Activated naive CD4-positive, alpha-beta T cell treated with anti-CD3 and anti-CD28 coated beads, Interleukin-2, amount 50 U/mL, for 24 hours (primary cell): Measurements from ENCODE around the gene CCDC3.
"Not testable (repeated sequence)": the region's sequence is repeated elsewhere in the genome, so short reads cannot be mapped to it uniquely, and the experiment has no call there.

Source experiments
- H3K27ac Mint-ChIP-seq: one replicate; pipeline ENCODE4 v1.8.0; 2021; ENCODE audit warnings: mild to moderate bottlenecking, mixed read lengths
- H3K27me3 Mint-ChIP-seq: one replicate; pipeline ENCODE4 v1.8.0; 2021; ENCODE audit warnings: mixed read lengths
- H3K36me3 Mint-ChIP-seq: one replicate; pipeline ENCODE4 v1.8.0; 2021; ENCODE audit warnings: mixed read lengths
- H3K4me1 Mint-ChIP-seq: one replicate; pipeline ENCODE4 v1.8.0; 2021; ENCODE audit warnings: mixed read lengths
- H3K4me3 Mint-ChIP-seq: one replicate; pipeline ENCODE4 v1.8.0; 2021; ENCODE audit warnings: mild to moderate bottlenecking, mixed read lengths
- H3K9me3 Mint-ChIP-seq: one replicate; pipeline ENCODE4 v1.8.0; 2021; ENCODE audit warnings: mixed read lengths

The CCDC3 gene

DNA sequence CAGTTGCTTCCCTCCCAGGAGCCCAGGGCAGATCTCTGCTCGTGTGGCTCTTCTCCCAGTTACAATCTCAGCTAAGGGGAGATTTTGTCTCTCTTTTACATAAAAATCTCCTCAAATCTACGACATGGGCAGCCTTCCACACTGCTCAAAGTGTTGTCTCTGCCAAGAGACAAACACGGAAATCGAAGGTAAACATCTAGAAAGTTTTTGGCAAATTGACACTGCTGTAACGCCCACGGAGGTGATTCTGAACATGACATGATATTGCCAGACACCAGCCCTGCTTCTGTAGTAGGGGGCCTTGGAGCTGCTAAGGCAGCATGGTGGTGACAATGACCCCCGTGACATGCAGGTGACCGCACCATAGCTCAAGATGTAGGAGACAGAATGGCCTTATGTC is 128.3 kb downstream of the CCDC3 start:
- Mint-ChIP-seq H3K36me3 (no peaks in the 10 kb centered on the region), H3K27me3 (no peaks in the 10 kb centered on the region), H3K4me3 (no peak overlapping the region), H3K27ac (no peak overlapping the region), H3K4me1 (no peaks in the 10 kb centered on the region), H3K9me3 (no peaks in the 10 kb centered on the region)

- H3K4me3 Mint-ChIP-seq = no peak overlapping the region
- no peaks in the 10 kb centered on the region for H3K27me3 Mint-ChIP-seq
- H3K36me3 Mint-ChIP-seq = no peaks in the 10 kb centered on the region
- H3K9me3 Mint-ChIP-seq = no peaks in the 10 kb centered on the region
- no peaks in the 10 kb centered on the region for H3K4me1 Mint-ChIP-seq
- H3K27ac Mint-ChIP-seq = no peak overlapping the region
Observed at GRCh38 chr10:12872577-12872976, 128.9 kb downstream of the CCDC3 start.

DNA sequence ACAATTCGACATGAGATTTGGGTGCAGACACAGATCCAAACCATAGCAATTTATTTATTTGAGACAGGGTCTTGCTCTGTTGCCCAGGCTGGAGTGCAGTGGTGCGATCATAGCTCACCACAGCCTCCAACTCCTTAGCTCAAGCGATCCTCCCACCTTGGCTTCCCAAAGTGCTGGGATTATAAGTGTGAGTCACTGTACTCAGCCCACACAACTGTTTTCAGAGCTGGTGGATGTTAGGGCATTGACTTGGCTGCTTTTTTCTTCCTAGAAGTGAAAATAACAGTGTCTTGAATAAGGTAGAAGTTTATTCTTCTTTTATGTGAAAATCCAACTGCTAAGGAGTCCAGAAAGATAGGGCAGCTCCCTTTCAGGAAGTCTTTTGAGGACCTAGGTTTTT is 132.1 kb downstream of the CCDC3 start:
- Mint-ChIP-seq H3K4me1 (no peaks in the 10 kb centered on the region), H3K36me3 (no peaks in the 10 kb centered on the region), H3K27me3 (no peaks in the 10 kb centered on the region), H3K27ac (no peak overlapping the region), H3K9me3 (no peaks in the 10 kb centered on the region), H3K4me3 (no peak overlapping the region)

DNA sequence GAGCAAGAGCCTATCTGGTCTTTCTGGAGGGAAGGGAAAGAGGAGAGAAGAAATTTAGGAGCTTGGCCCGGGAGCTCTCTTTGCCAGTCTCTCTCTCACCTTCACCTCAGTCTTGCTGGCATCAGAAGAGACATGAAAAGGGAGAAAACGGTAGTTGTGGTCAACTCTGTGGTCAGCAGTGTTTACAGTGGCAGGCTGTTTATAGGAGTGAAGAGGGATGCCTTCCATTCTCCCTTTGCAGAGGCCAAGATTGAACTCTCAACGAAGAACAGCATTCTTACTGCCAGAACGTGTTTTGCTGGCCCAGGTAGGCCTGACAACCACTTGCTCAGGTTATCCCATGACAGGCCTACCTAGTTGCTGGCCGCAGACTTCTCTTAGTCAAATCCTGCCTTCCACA is 133.3 kb downstream of the CCDC3 start:
- Mint-ChIP-seq H3K9me3 (no peaks in the 10 kb centered on the region), H3K27me3 (no peaks in the 10 kb centered on the region), H3K4me3 (no peak overlapping the region), H3K27ac (no peak overlapping the region), H3K36me3 (no peaks in the 10 kb centered on the region), H3K4me1 (no peaks in the 10 kb centered on the region)

GRCh38 chr10:12865515-12865914 is 136.0 kb downstream of the CCDC3 start:
- H3K27ac Mint-ChIP-seq, H3K4me1 Mint-ChIP-seq, H3K27me3 Mint-ChIP-seq, H3K4me3 Mint-ChIP-seq, H3K36me3 Mint-ChIP-seq, H3K9me3 Mint-ChIP-seq: not testable (repeated sequence)

GRCh38 chr10:12862459-12862858 is 139.1 kb downstream of the CCDC3 start:
- Mint-ChIP-seq H3K9me3 (no peaks in the 10 kb centered on the region), H3K27ac (no peak overlapping the region), H3K36me3 (no peaks in the 10 kb centered on the region), H3K4me1 (no peaks in the 10 kb centered on the region), H3K4me3 (no peak overlapping the region), H3K27me3 (peaks cover 1% of the 10 kb centered on the region)

- Mint-ChIP-seq H3K36me3 (peaks cover 3% of the 10 kb centered on the region), H3K27me3 (peaks cover 9% of the 10 kb centered on the region), H3K9me3 (peaks cover 4% of the 10 kb centered on the region), H3K4me3 (no peak overlapping the region), H3K4me1 (no peaks in the 10 kb centered on the region), H3K27ac (no peak overlapping the region)
Observed at GRCh38 chr10:12854988-12855387, 146.5 kb downstream of the CCDC3 start.

DNA sequence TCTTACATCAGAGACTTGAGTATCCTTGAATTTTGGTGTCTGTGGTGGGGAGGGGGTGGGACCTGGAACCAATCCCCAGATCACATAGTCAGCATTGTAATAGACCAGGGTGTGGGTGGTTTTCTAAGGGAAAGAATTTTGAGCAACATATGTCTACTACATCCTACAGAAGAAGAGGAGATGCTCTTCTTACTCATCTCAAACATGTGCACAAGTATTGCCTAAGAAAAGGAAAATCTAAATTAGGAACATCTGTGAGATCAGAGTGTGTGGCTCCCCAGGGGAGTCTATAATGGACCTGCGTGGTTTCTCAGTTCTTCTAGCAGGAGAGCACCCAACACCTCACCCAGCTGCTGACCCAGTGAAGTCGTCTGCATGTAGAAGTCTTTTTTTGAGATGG is 148.8 kb downstream of the CCDC3 start:
- Mint-ChIP-seq H3K4me3 (no peak overlapping the region), H3K9me3 (peaks cover 4% of the 10 kb centered on the region), H3K36me3 (peaks cover 3% of the 10 kb centered on the region), H3K27me3 (peaks cover 11% of the 10 kb centered on the region), H3K27ac (no peak overlapping the region), H3K4me1 (peaks cover 5% of the 10 kb centered on the region)

GRCh38 chr10:12849319-12850181 is 152.0 kb downstream of the CCDC3 start:
- H3K27ac Mint-ChIP-seq = no peak overlapping the region
- H3K9me3 Mint-ChIP-seq = peaks cover 4% of the 10 kb centered on the region

GRCh38 chr10:12848439-12849173 is 152.9 kb downstream of the CCDC3 start:
- Mint-ChIP-seq H3K9me3 (peaks cover 4% of the 10 kb centered on the region), H3K4me1 (peaks cover 5% of the 10 kb centered on the region), H3K4me3 (no peak overlapping the region), H3K27me3 (peaks cover 10% of the 10 kb centered on the region), H3K36me3 (peaks cover 3% of the 10 kb centered on the region), H3K27ac (no peak overlapping the region)

More at GRCh38 chr10:12849319-12850181, 152.0 kb downstream of the CCDC3 start:
- H3K4me1 Mint-ChIP-seq = peaks cover 5% of the 10 kb centered on the region
- peaks cover 3% of the 10 kb centered on the region for H3K36me3 Mint-ChIP-seq
- no peak overlapping the region for H3K4me3 Mint-ChIP-seq
- peaks cover 10% of the 10 kb centered on the region for H3K27me3 Mint-ChIP-seq

DNA sequence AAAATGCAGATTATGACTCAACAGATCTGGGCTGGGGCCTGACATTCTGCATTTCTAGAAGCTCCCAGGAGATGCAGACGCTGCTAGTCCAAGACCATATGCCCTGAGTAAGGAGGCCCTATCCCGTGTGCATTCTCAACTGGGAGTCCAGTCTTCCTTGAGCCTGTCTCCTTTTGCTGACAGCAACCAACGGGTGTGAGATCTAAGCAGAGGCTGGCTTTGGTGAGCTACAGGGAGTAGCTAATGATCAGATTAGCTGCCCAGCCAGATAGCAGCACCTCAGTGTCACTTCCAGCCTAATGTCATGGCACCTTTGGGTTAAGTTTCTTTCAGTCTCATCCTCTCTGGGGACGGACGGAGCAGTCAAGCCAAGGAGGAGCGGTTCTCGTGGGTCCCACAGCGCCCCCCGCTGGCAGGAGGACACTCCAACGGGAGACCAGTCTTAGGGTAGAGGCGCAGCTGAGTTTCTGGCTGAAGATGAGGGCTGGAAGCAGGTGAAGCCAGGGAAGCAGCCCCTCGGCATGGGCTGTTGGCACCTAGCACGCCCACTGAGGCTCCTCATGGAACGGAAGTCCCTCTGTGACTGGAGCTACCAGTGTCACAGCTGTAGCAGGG is 154.0 kb downstream of the CCDC3 start:
- Mint-ChIP-seq H3K4me1 (peaks cover 5% of the 10 kb centered on the region), H3K27me3 (peaks cover 10% of the 10 kb centered on the region), H3K4me3 (no peak overlapping the region), H3K9me3 (peaks cover 4% of the 10 kb centered on the region), H3K36me3 (peaks cover 3% of the 10 kb centered on the region), H3K27ac (no peak overlapping the region)

- Mint-ChIP-seq H3K4me3 (no peak overlapping the region), H3K9me3 (peaks cover 4% of the 10 kb centered on the region), H3K4me1 (peaks cover 5% of the 10 kb centered on the region), H3K27ac (no peak overlapping the region), H3K36me3 (peaks cover 3% of the 10 kb centered on the region), H3K27me3 (peaks cover 10% of the 10 kb centered on the region)
Observed at GRCh38 chr10:12846718-12847117, 154.8 kb downstream of the CCDC3 start.
